GM21786 (cell line): ENCODE measurements around the gene GCA.

Experiments used
- ATAC-seq: cut with Tn5 transposase; IDR thresholded peaks from one replicate; pipeline ENCODE4 v1.9.1; 2021; ENCODE audit not compliant: unreplicated experiment

Gene GCA, protein sequence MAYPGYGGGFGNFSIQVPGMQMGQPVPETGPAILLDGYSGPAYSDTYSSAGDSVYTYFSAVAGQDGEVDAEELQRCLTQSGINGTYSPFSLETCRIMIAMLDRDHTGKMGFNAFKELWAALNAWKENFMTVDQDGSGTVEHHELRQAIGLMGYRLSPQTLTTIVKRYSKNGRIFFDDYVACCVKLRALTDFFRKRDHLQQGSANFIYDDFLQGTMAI

DNA sequence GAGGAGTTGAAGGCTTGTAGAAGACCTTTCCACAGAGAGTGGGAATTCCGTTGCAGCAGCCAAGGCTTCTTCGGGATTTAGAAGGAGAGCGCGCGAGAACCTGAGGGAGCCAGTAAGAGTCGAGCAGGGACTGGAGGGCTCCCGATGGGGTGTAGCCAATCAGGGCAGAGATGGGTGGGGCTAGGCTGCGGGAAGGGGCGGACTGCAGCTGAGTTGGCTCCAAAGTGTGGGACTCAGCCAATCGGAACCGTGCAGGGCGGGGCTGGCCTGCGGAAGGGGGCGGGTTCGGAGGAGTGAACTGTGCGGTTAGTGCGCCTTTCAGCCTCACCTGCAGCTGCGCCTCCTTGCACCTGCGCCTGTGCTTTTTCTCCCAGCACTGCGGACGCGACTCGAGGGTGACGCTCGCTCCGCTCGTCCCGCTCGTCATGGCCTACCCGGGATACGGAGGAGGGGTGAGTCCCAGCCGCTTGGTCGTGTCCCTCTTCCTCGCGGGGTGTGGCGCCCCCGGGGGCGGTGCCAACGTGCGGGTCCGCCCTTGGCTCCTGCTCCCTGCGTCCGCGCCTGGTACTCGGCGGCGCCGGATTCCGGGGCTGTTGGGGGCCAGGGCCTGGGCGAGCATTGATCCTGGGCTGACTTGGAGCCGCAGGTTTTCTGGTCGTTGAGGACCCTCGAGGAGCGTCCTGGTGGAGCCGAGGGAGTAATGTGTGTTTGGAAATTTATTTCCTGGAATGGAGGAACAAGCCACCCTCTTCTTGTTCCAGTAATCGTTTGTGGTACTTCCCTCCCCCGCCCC, at the start of gene GCA:
GCA (plus strand) TSS at position 309 of the 793 bp plus-strand sequence; CDS start at position 426, 117 bp downstream.
- peak; percentile 98 for ATAC-seq

DNA sequence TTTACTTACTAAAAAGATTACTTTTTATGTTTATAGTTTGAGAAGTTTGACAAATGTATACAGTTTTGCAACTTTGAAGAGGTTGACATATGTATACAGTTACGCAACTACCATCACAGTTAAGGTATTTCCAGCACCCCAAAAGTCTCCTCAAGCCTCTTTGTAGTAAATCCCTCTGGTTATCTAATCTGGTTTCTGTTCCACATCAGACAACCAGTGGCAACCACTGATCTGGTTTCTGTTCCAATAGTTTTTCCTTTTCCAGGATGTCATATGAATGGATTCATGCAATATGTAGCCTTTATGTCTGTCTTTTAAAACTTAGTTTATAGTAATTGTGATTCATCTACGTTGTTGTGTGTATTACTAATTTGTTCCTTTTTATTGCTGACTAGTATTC, 48.9 kb upstream of the GCA start:
- no peak for ATAC-seq

- peak; percentile 61 for ATAC-seq
Observed at GRCh38 chr2:162297925-162298552, 45.9 kb upstream of the GCA start.

- ATAC-seq, result no peak
Observed at GRCh38 chr2:162298669-162299335, 45.1 kb upstream of the GCA start.

DNA sequence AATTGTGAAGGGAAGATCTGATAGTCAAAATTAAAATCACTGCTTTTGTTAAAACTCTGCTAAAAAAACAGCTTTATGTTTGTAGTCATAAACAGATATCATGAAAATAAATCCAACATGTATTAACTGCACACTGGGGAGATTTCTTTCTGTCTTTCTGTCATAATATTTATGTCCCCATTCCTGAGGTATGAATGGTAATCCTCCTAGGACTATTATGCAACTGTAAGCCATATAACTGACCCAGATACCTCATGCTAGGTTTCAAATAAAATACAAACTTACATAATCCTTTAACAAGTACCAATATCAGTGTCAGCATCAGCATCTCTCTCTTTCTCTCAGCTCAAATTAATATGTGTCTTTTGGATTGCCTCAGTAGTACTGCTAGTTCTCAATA, 43.7 kb upstream of the GCA start:
- ATAC-seq, result no peak

GRCh38 chr2:162301151-162301804, 42.7 kb upstream of the GCA start:
- peak; percentile 64 for ATAC-seq

- ATAC-seq, result no peak
Observed at GRCh38 chr2:162301877-162302276, 42.1 kb upstream of the GCA start.

DNA sequence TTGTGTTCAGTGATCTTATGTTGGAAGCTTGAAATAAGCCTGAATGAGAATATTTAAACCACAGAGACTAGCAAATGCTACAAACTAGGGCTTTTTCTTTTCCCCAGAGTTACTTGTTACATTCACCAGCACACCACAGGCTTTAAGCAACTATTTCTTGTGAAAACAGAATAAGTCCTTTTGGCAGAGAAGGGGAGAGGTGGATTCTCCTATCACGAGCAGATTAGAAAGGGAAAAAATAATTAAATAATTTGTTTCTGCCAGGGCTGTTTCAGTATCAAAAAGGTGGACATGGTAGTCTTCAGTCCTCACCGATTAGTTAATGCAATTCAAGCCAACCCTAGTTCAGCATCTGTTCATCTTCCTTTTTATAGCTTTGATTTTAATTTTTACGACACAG, 38.0 kb upstream of the GCA start:
- ATAC-seq, result no peak

DNA sequence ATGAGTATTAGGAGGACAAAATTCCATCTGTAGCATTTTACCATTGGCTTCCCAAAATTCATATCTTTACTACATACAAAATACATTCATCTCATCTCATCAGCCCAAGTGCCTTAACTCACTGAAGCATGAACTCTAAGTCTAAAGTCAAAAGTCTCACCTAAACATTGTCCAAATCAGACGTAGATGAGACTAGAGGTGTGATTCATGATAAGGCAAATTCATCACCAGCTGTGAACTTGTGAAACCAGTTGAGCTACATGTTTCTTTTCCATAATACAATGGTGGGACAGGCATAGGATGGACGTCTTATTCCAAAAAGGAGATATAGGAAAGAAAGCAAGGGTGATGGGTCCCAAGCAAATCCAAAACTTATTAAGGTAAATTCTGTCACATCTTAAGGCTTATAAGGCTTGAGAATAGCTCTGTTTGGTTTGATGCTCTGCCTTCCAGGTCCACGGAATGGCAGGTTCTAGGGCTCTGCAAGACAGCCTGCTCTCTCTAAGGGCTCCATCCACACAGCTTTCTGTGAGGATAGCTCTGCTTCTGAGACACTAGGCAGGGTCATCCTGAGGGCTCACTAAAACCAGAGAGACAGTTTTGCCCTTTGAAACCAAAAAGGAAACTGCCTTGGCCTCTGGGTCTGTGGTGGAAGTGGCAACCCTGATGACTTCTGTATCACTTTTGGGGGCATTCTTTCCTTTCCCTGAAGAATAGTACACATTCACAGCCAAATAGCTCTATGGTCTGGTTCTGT, 35.0 kb upstream of the GCA start:
- peak; percentile 71 for ATAC-seq

DNA sequence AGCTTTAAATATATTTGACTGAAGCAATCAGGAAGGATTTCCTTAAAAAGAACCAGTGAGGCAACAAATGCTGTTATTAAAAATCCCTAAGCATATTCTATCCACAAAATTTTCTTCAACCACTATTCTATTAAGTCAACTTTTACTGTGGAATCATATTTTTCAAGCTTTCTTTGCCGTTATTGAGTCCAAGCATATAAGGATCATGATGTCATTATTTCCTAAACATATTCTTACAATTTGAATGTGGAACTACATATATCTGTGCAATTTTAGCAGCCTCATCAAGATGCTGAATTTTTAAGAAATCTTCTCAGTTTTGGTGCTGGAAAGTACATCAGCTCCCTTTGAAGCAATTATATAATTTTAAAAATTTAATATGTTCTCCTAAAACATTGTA, 31.1 kb upstream of the GCA start:
- ATAC-seq, result no peak

DNA sequence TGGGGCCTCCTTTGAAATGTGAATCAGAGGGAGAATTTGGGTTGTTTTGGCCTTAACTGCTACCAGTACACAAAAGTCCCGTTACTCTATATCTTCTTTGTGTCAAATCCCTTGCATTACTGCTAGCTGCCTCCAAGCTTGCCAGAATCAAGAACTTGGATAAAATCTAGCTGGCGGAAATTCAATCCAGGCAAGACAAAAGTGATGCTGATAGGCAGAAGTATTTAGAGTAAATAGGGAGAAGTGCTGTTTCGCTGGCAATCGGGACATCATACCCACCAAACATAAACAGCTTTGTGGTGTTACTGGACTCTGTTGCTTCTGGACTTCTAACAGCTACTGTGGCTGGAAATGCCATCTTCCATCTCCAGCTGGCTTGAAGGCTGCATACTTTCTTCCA, 28.0 kb upstream of the GCA start:
- no peak for ATAC-seq

GRCh38 chr2:162316590-162316989, 27.3 kb upstream of the GCA start:
- no peak for ATAC-seq

- ATAC-seq, result no peak
Observed at GRCh38 chr2:162317058-162317742, 26.7 kb upstream of the GCA start.

- ATAC-seq, result peak; percentile 9
Observed at GRCh38 chr2:162317861-162318327, 26.0 kb upstream of the GCA start.

- ATAC-seq, result peak; percentile 78
Observed at GRCh38 chr2:162318328-162319180, 25.4 kb upstream of the GCA start, which contains the start of gene IFIH1. Gene IFIH1 (minus strand): TSS chr2:162318684. CDS start chr2:162318307, 377 bp downstream.

- no peak for ATAC-seq
Observed at GRCh38 chr2:162320864-162321517, 22.9 kb upstream of the GCA start.

DNA sequence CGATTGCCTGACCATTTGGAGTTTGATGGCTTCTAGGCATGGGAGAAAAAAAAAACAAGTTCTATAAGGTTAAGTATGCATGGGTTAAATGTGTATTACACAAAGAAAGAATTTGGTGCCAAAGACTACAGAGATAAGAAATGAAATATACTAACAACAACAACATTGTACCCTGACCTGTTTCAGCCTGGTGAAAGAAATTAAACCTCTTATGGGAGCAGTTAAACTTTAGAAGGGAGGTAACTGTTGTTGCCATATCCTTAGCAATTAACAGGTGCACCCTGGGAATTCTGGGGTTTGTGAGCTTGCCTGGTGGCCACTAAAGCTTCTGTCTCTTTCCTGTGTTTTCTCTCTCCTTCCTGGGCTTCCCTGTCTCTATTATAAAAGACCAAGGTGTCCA, 19.0 kb upstream of the GCA start:
- no peak for ATAC-seq

DNA sequence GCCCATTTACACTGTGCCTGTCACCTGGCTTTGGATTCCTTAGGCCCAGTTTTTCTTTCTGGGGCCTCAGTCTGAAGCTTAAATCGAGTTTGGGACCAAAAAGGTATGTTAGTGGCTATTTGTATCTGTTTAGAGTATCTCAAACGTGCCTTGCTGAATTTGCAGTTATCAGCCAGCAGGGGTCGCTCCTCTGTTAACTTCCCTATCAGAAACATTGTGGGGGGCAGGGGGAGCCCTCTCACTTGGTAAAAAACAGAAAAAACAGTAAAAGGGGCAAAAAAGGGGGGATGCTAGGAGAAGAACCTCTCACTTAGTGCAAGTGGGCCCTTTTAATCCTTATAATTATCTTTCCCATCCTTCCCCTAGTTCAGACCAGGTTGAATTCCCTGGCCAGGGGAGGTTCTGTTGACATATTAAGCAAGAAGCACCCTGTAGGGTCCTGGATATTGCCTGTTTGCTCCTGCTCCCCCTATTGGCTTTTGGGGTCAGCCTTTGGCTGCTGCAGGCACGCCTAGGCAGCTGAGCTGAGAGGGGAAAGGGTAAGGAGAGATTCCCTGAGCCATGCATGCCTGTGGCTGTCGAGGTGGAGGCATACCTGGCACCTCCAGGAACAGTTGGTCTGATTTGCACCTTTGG, 16.7 kb upstream of the GCA start:
- no peak for ATAC-seq
